Muscle layer of colon (tissue), 2 donors: ENCODE results near the gene KRAS.
A peak's percentile ranks its signal among the peaks of the same experiment; 100 is the strongest.

Source experiments
- H3K27ac ChIP-seq: one replicate; pipeline ENCODE4 v1.7.0; 2013; ENCODE audit warnings: low read depth, mild to moderate bottlenecking, low read length, moderate library complexity
- H3K27me3 ChIP-seq, 2 donors: one replicate each; pipeline ENCODE4 v1.7.0; 2013; ENCODE audit warnings: low read length in 2 of 2, mild to moderate bottlenecking in 2 of 2; ENCODE audit not compliant: insufficient read depth in 2 of 2, control insufficient read depth in 1 of 2
- H3K36me3 ChIP-seq: one replicate; pipeline ENCODE4 v1.7.0; 2013; ENCODE audit warnings: mild to moderate bottlenecking, low read length; ENCODE audit not compliant: insufficient read depth
- H3K4me1 ChIP-seq: one replicate; pipeline ENCODE4 v1.7.0; 2013; ENCODE audit warnings: mild to moderate bottlenecking, low read length; ENCODE audit not compliant: insufficient read depth
- H3K4me3 ChIP-seq, 2 donors: one replicate each; pipeline ENCODE4 v1.7.0; 2013; ENCODE audit warnings: low read length in 2 of 2, low read depth in 1 of 2, mild to moderate bottlenecking in 1 of 2, moderate library complexity in 1 of 2
- H3K9ac ChIP-seq: one replicate; pipeline ENCODE4 v1.7.0; 2013; ENCODE audit warnings: low read length
- H3K9me3 ChIP-seq: one replicate; pipeline ENCODE4 v1.7.0; 2013; ENCODE audit warnings: mild to moderate bottlenecking, low read length
- donor health status: abdominal sarcoma.
- donor health status: Adenocarcinoma of cecum.

The KRAS gene

DNA sequence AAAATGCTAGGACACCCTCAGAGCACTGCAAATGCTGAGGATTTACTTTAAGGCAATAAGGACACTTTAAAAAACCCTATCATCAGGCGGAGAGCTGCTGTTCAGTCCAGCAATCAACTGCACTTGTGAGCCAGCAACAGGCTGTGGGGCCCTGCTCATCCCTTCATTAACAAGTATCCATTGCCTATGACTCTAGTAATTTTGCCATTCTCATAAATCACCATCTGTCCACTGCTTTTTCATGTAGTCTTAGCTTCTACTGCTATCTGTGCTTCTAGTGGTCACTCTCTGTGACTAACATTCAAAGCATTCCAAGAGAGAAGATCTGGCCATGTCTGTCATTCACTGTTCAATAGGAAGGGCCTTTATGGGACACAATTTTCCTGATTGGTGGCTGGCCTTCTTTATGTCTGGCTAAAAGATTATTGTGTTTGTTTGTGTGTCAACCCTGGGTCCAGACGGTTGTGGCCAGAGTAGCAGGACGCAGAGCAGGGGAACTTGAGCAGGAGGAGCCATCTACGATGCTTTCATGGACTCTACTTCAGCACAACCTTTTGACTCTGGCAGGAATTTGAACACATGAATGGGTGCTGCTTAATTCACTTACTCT is 3.6 kb upstream of the KRAS start:
- Histone ChIP-seq H3K9me3 (no peaks in the 10 kb centered on the region), H3K27ac (no peak overlapping the region), H3K27me3 (no peaks in the 10 kb centered on the region)

DNA sequence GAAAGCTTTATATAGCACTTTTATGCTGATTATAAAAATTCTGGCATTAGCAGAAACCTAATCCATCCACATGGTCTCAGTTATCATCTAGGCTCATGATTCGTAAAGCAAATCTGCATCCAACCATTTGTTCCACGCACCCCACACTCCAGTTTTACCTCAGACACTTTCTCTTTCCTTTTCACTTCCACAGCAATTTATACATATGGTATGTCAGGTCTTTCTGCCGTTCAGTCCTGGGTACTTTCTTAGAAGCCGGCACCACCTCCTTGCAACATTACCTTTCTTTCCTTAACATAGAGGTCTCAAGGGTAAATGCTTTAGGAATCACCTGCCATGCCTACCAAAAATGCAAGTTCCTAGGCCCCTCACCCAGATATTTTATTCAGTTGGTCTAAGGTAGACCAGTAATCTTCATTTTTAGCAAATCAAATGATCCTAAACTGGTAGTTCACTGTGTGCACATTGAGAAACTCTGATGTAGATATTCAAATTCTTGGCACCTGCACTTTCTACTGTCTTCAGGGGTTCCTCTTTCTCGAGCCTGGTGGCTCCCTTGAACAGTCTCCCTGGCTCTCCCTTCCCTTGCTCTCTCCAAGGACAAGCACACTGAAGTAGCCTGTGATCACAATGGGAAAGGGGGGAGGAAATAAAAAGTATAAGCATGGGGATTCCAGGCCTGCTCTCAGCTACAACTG is 2.8 kb upstream of the KRAS start:
- no peak overlapping the region for H3K27ac ChIP-seq

More for the DNA sequence above, 3.6 kb upstream of the KRAS start:
- no peaks in the 10 kb centered on the region for H3K36me3 ChIP-seq
- no peak overlapping the region for H3K9ac ChIP-seq
- no peak overlapping the region for H3K4me3 ChIP-seq
- peaks cover 5% of the 10 kb centered on the region for H3K4me1 ChIP-seq

DNA sequence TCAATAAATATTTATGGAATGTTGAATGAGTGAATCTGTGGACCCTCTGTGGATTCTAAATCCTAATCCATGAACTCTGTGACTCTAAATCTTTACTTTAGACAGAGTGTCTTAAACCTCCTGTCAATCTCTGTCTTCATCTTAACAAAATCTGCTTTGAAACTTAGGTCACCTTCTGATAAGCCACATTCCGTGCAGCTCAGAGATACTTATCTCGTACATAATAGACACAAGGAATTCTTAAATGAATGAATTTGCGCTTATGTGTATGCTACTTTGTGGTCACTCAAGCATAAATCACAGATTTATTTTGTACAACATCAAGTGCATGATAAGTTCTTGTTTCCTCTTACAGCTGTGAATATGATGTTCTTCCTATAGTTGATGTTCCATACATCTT is 2.2 kb upstream of the KRAS start:
- Histone ChIP-seq H3K27ac (no peak overlapping the region), H3K9ac (no peak overlapping the region), H3K27me3 (no peaks in the 10 kb centered on the region), H3K4me3 (no peak overlapping the region), H3K9me3 (no peaks in the 10 kb centered on the region), H3K36me3 (no peaks in the 10 kb centered on the region), H3K4me1 (peaks cover 6% of the 10 kb centered on the region)

More for the DNA sequence above, 2.8 kb upstream of the KRAS start:
- H3K9ac ChIP-seq: no peak overlapping the region
- no peaks in the 10 kb centered on the region for H3K36me3 ChIP-seq
- peaks cover 6% of the 10 kb centered on the region for H3K4me1 ChIP-seq
- H3K4me3 ChIP-seq: no peak overlapping the region
- no peaks in the 10 kb centered on the region for H3K27me3 ChIP-seq
- H3K9me3 ChIP-seq: no peaks in the 10 kb centered on the region

DNA sequence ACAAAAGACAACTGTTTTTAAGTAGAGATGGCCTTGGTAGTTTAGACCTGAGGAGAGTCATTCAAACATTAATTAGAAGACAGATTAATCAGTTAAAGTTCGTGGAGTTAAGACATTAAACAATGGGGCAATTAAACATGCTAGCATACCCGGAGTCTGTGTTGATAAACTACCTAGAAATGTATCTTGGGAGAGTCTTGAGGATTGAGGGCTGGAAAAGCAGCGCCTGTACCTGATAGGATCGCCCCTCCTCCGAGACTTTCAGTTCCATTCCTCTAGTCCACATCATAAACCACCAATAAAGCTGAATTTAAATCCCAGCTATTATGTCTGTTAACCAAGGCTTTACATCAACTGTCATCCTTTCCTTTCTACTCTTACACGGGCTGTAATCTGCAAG is 1.0 kb upstream of the KRAS start:
- Histone ChIP-seq H3K36me3 (no peaks in the 10 kb centered on the region), H3K4me1 (peaks cover 6% of the 10 kb centered on the region), H3K27me3 (no peaks in the 10 kb centered on the region), H3K9me3 (no peaks in the 10 kb centered on the region), H3K9ac (peak overlapping the region; percentile 16), H3K4me3 (peak overlapping the region; percentile 44 to 85), H3K27ac (peak overlapping the region; percentile 85)

DNA sequence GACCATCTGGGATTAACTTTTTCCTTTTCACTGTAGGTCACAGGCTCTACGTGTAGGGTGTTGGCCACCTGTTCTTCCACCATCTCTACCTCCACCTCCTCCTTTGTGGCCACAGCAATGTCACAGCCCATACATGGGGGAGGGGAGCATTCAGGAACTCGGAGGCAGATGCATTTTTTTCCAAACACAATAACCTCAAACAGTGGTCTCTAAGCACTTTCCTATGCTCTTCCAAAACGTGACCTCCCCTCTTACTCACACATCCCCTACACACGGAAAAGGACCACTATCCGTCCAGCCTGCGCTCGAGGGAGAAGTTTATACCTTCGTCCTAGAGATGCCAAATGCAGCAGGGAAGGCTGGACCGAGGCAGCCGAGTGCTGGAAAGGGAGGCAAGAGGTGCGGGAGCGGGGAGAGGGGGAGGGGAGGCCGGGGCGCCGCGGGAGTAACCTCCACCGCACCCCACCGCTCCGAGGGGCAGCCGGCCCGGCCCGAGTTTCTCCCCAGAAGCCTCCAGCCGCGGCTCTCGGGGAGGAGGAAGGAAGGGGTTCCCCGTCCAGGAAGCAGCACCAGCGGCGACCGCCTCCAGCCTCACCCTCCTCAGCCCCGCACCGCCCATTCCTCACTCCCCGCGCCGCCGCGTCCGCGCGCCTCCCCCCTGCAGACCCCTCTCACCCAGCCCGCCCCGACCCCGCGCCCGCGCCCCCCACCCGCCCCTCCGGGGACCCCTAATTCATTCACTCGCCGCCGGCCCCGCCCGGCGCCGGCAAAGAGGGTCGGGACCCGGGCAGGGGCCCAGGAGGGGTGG is 594 bp downstream of the KRAS start:
- peak overlapping the region; percentile 65 for H3K9ac ChIP-seq
- no peaks in the 10 kb centered on the region for H3K36me3 ChIP-seq

DNA sequence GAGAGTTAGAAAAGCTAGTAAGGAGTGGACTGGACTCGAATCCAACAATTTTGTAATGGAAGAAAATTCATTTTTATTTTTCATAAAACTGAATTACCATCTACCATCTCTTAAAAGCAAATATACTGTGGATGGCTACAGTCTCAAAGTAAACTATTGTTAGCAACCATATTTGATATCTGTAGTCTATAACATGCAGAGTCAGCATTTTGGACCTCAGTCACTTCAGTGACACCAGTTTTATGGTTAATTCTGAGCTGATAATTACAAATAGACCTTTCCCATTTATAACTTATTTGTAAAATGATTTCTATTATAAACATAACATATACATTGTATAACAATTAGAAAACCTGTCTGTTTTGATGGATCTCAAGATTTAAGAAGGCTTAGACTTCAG is 2.0 kb downstream of the KRAS start:
- no peaks in the 10 kb centered on the region for H3K9me3 ChIP-seq
- peaks cover 13% of the 10 kb centered on the region for H3K4me1 ChIP-seq
- no peak overlapping the region for H3K9ac ChIP-seq
- H3K27ac ChIP-seq: no peak overlapping the region
- no peaks in the 10 kb centered on the region for H3K27me3 ChIP-seq
- peaks cover 6% of the 10 kb centered on the region for H3K36me3 ChIP-seq
- H3K4me3 ChIP-seq: no peak overlapping the region

More for the DNA sequence above, 594 bp downstream of the KRAS start:
- peaks cover 6% of the 10 kb centered on the region for H3K4me1 ChIP-seq
- no peaks in the 10 kb centered on the region for H3K9me3 ChIP-seq
- peak overlapping the region; percentile 82 for H3K27ac ChIP-seq
- H3K4me3 ChIP-seq: peak overlapping the region; percentile 84 to 88
- no peaks in the 10 kb centered on the region for H3K27me3 ChIP-seq

DNA sequence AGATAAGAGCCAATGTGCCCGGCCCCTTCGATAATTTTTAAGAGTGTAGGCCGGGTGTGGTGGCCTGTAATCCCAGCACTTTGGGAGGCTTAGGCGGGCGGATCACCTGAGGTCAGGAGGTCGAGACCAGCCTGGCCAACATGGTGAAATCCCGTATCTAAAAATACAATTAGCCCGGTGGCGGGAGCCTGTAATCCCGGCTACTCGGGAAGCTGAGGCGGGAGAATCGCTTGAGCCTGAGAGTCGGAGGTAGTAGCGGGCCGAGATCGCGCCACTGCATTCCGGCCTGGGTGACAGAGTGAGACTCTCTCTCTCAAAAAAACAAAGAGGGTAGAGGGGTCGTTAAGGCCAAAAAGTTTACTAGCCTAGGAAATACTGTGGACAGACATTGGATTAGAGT is 2.6 kb downstream of the KRAS start:
- Histone ChIP-seq H3K4me3 (no peak overlapping the region), H3K36me3 (peaks cover 10% of the 10 kb centered on the region), H3K9me3 (no peaks in the 10 kb centered on the region), H3K9ac (no peak overlapping the region), H3K27ac (no peak overlapping the region), H3K27me3 (no peaks in the 10 kb centered on the region), H3K4me1 (peaks cover 14% of the 10 kb centered on the region)

DNA sequence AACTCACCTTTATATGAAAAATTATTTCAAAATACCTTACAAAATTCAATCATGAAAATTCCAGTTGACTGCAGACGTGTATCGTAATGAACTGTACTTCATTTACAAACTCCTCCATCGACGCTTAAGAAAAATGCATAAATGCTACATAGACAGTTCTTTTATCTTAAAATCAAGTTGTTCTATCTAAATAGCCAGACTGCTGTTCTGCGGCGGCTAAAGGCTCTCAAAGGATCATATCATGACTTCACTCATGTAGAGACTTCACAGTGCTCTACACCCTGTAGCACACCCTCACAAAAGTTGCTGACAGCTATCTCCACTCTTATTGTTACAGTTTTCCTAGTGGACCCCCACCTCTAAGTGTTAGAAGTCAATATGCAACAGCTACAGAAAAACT is 5.2 kb downstream of the KRAS start:
- peaks cover 12% of the 10 kb centered on the region for H3K36me3 ChIP-seq
- H3K9ac ChIP-seq: no peak overlapping the region
- no peaks in the 10 kb centered on the region for H3K27me3 ChIP-seq
- no peaks in the 10 kb centered on the region for H3K9me3 ChIP-seq
- H3K4me1 ChIP-seq: peaks cover 24% of the 10 kb centered on the region
- H3K4me3 ChIP-seq: no peak overlapping the region
- H3K27ac ChIP-seq: no peak overlapping the region

DNA sequence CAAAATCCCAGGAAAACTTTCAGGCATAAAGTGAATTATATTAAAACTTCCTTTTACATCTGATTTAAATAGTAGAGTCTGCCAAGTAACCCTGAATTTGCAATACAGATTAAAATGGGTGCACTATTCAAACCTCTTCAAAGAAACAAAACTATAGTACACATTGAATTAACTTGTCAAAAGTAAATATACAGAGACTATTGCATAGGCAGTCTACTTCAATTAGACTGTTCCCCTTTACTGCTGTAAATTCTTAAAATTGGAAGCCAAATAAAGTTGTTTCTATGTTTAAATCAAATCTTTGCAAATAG is 7.1 kb downstream of the KRAS start:
- Histone ChIP-seq H3K9me3 (no peaks in the 10 kb centered on the region), H3K27me3 (no peaks in the 10 kb centered on the region), H3K9ac (no peak overlapping the region), H3K36me3 (peaks cover 12% of the 10 kb centered on the region), H3K27ac (no peak overlapping the region), H3K4me3 (no peak overlapping the region), H3K4me1 (peaks cover 18% of the 10 kb centered on the region)

DNA sequence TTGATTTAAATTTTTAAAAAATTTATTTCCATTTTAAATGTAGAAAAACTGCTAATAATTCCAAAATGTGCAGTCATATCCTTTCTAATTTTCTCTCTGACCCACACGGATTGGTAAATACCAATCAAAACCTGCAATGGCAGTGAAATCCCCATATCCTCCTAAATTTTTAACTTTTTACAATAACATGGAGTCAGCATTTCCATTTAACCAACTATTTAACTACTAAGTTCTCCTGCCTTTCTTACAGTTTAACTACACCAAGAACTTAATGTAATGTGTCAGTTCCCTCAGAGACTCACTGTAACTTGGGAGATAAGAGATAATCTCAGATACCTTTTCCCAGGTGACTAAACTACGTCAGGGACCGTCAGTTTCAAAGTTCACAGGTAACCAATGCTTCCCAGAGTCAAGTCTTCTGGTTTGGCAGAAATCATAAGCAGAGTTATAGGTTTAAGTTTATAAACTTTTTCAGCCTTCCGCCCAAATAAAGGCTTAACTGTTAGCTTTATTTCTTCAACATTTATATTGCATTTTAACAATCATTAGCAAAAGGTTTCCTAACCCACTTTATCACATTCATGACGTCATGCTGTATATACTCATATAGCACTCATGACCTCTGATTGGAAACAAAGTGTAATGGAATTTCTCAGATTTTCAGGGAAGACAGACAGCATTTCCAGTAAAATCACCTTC is 7.6 kb downstream of the KRAS start:
- H3K9me3 ChIP-seq: no peaks in the 10 kb centered on the region
- no peaks in the 10 kb centered on the region for H3K27me3 ChIP-seq
- H3K4me1 ChIP-seq: peaks cover 18% of the 10 kb centered on the region
- no peak overlapping the region for H3K27ac ChIP-seq
- no peak overlapping the region for H3K4me3 ChIP-seq
- no peak overlapping the region for H3K9ac ChIP-seq
- H3K36me3 ChIP-seq: peaks cover 12% of the 10 kb centered on the region
